ENCODE data around the gene TMEM33.

The TMEM33 gene

GRCh38 chr4:41994461-41994985 is 59.3 kb downstream of the TMEM33 start:
- no peak for DNase-seq (ENCODE audit: low read depth in 3 of 3)

- no peak for DNase-seq (ENCODE audit: low read depth in 3 of 3)
Observed at GRCh38 chr4:41998019-41998418, 62.8 kb downstream of the TMEM33 start.

GRCh38 chr4:41999321-41999720 is 64.1 kb downstream of the TMEM33 start:
- no peak for DNase-seq (ENCODE audit: low read depth in 3 of 3)

- DNase-seq (ENCODE audit: low read depth in 3 of 3), result no peak
Observed at GRCh38 chr4:42008011-42008786, 73.0 kb downstream of the TMEM33 start.

Data from stimulated activated CD4-positive, alpha-beta T cell treated with anti-CD3 and anti-CD28 coated beads, TNF-alpha, amount 100 ng/mL, for 48 hours (primary cell).